Renal cortical epithelial cell (primary cell): ENCODE results near the gene ADAMTS17. TPM values are rescaled to one million over a fixed set of nuclear protein-coding genes. Genes with fewer than 3 reads are reported as not detected.

Experiments
- DNase-seq: peaks from one replicate; pipeline ENCODE4 v3.0.0-alpha.2; 2011; ENCODE audit warnings: low read depth
- total RNA-seq: library from RNA; depleted of rRNA; stranded (reverse); fragments of >200 nt; gene quantifications from 2 replicates; pipeline ENCODE4 v1.2.3, GENCODE V29; 2014

Gene ADAMTS17
- total RNA-seq, 1 donor from 2014 or later, result 1.5 TPM

DNA sequence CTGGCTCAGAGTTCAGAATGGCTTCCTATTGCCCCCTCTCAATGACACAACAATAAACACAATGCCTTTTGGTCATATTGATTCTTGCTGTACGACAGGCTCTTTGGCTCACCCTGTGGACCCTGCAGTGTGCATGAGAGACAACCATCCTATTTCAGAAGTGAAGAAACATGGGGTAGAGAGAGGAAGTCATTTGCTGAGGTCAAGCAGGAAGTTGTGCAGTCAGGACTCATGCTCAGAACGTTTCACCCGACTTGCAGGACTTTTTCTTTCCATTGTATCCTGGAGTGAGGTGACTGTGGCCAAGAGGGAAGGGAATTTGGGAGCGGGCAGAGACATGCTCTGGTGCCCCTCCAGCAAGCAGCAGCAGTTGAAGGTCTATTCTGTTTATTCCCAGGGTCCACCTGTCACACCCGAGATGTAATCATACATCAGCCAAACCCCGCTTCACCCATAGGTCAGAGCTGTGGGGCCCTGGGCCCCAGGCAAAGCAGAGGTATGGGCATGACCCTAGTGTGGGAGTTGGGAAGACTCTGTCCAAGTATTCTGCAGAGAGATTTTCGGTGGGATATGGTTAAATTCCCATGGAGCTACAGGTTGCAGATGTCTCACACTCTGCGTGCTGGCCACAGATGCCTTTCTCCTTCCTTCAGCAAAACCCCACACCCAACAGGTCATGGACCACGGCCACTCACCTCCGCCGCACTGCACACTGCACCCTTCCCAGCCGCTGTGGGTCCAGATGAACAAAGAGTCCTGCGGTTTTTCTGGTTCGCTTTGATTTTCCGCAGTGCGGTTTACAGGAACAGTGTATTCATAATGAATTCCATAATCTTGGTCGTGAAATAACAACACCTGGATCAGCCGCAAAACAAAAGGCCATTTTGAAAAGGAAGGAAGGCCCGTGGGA, 290.6 kb downstream of the ADAMTS17 start:
- no peak for DNase-seq

DNA sequence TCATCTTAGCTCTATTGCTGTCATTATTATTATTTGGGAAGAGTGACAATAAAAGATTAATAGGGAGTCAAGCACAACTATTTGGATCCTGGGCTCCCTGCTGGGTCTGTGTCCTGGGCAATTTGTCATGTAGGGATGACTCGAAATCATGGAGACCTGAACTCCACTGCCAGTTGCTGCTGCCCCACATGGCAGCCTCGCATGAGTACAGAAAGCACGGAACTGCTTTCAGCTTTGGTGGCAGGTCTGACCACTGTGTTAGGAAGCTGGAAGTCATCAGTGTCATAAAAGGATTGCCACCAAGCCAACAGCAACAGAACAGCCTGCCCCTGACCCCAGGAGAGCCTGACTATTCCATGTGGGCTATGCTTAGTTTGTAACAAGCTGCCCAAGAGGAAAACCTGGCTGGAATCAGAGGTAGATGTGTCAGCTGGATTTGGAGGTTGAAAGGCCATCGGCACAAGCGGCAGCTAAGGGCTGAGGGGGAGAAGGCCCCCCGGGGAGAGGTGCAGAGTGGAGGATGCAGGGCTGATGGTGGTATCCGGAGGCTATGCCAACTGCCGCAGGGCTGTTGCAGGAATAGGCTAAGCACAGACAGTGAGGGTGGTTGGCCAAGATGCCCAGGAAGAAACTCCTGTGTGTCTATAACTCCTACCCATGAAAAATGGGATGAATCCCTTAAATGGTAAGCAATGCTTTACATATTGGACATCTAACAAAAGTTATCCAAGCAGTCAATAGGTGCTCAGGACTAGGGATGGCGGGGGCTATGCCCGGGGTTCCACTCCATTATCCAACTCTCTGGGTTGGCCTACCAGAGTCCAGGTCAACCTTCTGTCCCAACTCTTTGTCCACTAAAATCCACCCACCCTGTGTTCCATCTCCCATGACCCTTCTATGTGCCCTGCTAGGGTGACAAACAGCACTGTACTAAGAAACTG, 291.6 kb downstream of the ADAMTS17 start:
- no peak for DNase-seq

GRCh38 chr15:100049483-100049882, 292.3 kb downstream of the ADAMTS17 start:
- no peak for DNase-seq

DNA sequence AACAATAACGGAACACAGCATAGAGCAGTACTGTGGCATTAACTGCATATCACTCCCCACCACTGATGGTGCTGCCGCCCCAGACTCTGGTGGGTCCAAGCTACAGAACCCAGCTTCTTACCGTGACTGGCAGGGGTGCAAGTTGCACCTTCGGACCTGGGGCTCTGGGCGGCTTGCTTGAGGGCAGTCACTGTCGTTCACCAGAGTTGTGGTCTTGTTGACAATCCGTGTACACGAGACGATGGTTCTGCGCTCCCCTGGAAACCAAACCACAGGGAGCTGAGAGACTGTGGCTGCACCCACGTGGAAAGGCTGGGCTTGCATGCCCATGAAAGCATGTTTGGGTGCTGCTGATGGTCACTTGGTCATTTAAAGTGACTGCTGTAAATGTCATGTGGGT, 293.0 kb downstream of the ADAMTS17 start:
- DNase-seq, result no peak

DNA sequence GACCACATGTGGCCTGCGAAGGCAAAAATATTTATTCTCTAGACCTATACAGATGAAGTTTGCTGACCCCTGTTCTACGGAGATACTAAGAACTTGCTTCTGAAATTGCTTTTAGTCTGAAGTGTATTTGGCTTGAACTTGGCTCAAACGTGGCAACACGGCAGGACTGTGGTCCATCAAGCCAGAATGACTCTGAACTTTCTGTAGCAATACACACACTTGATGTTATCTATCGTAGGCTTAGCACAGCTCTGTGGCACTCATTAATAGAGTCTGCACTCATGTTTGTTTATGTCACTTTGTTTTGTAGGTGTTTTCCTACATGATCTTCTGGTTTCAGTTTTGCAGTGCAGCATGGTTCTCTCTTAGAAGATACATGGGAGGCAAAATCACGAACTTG, 298.1 kb downstream of the ADAMTS17 start:
- DNase-seq, result peak; percentile 10

- DNase-seq, result peak; percentile 89
These were observed 298.6 kb downstream of the ADAMTS17 start for GRCh38 chr15:100043068-100043641.

DNA sequence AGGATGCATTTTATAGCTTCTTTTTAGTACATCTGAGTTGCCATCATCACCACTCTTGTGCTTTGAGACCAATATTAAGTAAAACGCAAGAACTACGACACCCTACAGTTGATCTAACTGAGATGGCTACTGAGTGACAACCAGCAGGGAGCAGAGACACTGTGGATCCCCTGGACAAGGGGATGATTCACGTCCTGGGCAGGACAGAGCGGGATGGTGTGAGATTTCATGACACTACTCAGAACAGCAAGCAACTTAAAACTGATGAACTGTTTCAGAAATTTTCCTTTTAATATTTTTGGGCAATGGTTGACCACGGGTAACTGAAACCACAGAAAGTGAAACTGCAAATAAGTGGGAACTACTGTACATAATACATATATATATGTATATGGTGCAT, 299.2 kb downstream of the ADAMTS17 start:
- DNase-seq, result no peak

DNA sequence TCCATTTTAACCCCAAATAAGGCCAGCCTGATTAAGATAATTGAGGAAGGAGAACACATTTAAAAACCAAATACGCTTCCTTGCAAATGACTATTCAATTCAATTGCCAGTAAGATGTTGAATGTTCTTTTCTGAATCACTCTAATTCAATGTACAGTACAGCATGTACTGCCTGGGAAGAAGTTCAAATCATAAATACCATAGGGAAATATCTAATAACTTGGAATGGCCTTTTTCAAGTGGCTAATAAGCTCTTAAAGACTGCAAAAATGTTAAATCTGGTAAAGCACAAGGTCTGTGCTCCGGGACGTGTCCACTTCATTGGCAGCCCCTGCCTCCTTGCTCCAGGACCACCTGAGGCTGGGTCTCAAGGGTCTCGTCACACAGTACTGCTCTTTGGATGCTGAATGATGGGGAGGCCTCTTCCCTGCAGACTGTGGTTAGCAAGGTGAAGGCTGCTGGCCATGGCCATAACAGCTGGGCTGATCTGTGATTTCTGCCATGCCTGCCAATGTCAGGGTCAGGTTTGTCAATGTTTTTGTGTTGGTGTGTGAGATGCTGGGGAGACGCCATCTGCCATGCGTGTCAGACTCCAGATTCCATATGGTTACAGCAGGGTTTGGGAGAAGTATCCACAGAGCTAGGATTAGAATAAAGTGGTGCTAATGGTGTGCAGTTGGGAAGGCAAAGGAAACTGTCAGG, 300.5 kb downstream of the ADAMTS17 start:
- DNase-seq, result no peak

GRCh38 chr15:100039994-100040393, 301.8 kb downstream of the ADAMTS17 start:
- no peak for DNase-seq

DNA sequence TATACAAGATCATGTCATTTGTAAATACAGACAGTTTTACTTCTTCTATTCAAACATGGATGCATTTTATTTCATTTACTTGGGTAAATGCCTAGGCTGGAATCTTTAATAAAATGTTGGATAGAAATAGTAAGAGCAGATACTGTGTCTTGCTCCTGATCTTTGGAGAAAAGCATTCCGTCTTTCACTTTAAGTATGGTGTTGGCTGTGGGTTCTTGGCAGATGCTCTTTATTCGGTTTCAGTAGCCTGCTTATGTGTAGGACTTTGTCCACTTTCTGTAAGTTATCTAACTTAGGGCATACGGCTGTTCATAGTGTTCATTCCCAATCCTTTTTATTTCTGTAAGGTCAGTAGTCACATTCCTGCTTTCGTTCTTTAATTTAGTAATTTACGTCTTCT, 303.0 kb downstream of the ADAMTS17 start:
- DNase-seq, result no peak

- no peak for DNase-seq
These were observed 303.9 kb downstream of the ADAMTS17 start for GRCh38 chr15:100037901-100038300.

DNA sequence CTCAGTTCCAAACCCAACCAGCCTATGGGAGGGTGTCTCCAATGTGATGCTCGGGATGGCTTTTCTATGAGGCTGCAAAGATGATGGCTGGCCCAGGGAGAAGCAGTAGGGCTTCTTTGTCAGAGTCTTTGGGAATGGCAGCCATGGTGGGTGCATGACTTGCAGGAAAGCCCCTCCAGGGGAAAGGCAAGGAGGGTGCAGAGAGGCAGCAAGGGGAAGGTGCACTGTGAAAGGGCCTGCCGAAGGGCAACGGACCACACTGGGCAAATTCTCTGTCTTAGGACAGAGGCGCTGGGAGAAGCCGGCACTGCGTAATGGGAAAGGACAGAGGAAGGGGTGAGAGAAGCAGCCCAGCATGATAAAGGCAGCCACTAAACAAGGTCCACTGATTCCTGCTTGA, 305.8 kb downstream of the ADAMTS17 start:
- no peak for DNase-seq

- DNase-seq, result no peak
These were observed 307.6 kb downstream of the ADAMTS17 start for GRCh38 chr15:100034191-100034590.

DNA sequence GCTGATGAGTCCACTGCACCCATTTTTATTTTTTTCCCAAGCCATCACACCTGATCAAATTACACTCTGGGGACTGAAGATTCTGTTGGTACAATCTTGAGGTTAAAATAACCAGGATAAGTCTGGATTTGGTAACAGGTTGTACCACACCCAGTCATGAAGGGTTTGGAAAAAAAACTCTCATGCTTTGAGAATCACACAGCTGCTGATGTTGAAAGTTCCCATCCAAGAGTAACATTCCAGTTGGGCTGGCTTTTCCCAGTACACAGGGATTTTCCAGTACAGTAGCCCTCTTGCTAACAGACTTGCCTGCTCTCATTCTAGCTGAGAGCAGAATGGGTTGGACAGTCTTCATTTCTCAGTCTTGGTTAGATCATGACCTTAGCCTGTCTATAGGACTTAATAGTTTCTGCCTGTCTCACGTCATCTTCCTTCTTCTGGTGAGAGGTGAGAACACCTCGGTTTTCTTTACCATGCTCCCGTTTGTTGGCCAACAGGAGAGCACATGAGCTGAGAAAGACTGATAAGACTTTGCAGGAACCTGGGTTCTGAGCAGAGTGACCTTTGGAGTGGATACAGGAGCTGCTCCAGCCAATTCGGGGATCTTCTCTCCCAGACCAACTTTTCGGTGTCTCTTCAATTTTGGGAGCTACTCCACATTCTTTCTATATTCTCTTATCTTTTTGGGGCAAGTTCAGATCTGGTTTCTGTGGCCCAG, 308.5 kb downstream of the ADAMTS17 start:
- DNase-seq, result peak; percentile 28

DNA sequence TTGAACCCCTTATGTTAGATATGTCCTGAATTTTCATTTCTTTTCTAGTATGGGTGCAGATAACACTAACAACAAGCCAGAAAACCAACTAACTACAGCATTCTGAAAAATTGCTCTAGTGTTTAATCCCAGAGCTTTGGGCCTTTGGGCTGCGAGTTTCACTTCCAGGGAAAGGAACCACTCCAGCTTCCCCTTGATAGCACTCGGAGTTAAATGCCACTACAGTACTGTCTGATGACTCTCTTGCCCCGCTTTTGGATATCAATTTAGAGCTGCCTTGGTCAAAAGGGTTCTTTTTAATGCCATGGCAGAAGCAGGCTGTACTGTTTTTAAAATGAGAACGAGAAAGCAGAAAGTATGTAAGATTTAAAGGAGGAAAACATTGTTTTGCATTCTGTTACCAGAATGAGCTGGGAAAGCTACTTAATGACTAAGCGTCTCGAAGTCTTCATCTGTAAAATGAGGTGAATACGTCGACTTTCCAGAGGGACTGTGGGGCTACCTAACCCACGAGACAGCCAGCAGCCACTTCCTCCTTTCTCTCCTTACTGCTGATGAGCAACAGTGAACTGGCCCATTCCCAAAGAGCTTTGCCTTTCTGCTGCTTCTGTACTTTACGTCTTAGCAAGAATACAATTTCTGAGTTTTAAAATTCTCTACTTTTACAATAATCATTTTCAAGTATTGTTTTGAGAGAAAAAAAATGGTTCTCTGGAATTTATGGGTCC, 309.3 kb downstream of the ADAMTS17 start:
- DNase-seq, result no peak

- no peak for DNase-seq
These were observed 310.0 kb downstream of the ADAMTS17 start for GRCh38 chr15:100031665-100032357.

DNA sequence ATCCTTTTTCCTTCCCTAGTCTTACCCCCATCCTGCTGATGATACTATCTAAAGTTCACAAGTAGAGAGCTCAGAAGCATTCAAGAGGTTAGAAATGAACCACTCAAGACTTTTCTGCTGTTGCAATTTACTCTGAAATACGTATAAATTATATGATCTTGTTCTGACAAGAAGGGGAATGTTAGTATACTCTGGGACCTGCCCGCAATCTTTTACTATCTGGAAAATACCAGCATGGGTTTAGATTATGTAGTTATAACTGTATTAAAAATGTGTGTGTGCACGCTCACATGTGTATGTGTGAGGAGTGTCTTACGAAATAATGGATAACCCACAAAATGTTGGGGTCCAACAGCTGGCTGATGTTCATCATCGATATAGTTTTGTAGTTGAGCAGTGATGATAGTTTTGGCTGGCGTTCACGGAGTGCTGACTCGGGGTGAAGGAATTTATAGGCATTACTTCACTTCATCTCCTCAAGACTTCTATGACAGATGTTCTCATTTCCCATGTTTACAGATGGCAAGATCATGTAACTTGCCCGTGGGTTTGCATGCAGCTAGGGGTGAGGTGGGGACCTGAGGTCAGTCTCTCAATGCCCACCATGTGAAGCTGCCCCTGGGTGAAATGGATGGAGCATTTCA, 311.1 kb downstream of the ADAMTS17 start:
- no peak for DNase-seq

DNA sequence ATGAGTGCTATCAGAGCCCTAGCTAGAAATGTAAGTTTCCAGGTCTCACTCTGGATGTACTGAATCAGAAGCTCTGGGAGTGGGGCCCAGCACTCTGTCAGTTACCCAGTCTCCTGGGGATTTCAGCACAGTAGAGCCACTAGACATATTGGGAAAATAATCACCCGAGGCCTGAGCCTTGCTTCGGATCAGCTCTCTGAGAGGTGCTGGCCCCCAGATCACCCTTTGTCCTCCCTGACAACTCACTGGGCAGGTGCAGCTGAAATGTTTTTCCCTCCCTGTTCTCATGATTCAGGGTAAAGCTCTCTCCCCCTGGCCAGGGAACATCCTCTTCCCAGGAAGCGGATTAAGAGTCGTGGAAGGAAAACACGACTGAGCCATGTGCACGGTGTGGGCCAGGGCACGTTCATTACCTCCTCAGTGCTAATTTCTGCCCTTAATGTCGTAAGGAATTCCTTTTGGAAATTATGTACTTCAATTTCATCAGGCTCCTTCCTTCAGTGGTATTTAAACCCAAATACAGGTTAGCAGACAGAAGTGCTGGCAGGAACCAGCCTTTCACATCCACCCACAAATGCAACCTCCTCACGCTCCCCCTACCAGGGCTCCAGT, 311.8 kb downstream of the ADAMTS17 start:
- DNase-seq, result no peak

GRCh38 chr15:100029045-100029444, 312.7 kb downstream of the ADAMTS17 start:
- no peak for DNase-seq
